SK-N-MC (cell line): ENCODE measurements around the gene FFAR4.

ENCODE experiments used
- EZH2 ChIP-seq: fragments of 200-600 bp; sonication (generic); IDR thresholded peaks from one replicate; pipeline ENCODE4 v1.6.1; 2017; ENCODE audit warnings: antibody characterized with exemption
- FOXP2 ChIP-seq: optimal IDR thresholded peaks from 2 replicates; pipeline ENCODE3; 2011; ENCODE audit warnings: mild to moderate bottlenecking, moderate library complexity; ENCODE audit not compliant: insufficient read depth; ENCODE audit errors: extremely low read length, control extremely low read depth
- POLR2AphosphoS5 ChIP-seq: IDR thresholded peaks from 2 replicates; pipeline ENCODE4 v1.6.1; 2012; ENCODE audit warnings: mild to moderate bottlenecking, low read depth, low read length, borderline replicate concordance

- TF ChIP-seq POLR2AphosphoS5 (no peak), EZH2 (no peak), FOXP2 (no peak)
These were observed 30.1 kb downstream of the FFAR4 start for GRCh38 chr10:93596539-93596938.
